Fibroblast of the conjunctiva (primary cell): ENCODE results near the gene LMF1.

Experiments used
- DNase-seq: peaks from one replicate; pipeline ENCODE4 v3.0.0-alpha.2; 2010; ENCODE audit warnings: low read depth

Gene LMF1

DNA sequence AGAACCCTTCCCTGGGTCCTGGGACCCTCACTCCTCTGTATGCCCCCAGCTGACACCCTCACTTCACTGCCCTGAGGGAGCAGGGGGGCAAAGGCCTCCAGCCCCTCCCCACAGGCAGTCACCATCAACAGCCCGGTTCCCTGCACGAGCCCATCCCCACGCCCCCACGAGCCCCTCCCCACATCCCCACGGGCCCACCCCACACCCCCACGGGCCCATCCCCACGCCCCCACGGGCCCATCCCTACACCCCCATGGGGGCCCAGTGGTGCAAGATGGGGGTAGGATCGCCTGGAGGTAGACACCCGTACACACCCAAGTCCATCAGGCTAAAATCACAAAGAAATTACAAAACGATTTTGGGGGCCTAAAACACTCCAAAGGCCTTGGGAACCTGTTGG is 42.3 kb downstream of the LMF1 start:
- DNase-seq: no peak

DNA sequence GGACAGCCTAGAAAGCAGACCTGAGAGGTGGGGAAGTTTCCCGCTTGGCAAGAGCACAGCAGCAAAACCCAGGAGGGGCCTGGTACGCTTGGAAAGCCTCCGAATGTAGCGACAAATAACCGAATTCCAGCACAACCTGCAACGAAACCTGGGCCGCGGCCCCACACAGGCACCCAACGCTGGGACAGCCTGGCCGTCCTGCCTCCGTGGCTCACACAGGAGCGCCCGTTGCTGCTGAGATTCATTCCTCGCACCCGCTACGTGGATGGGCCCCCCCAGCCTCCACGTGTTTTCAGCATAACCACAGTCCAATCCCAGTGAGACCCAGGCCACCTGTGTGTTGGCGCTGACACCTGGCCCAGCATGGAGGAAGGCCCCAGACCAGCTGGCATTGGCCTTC is 42.9 kb downstream of the LMF1 start:
- DNase-seq: no peak

DNA sequence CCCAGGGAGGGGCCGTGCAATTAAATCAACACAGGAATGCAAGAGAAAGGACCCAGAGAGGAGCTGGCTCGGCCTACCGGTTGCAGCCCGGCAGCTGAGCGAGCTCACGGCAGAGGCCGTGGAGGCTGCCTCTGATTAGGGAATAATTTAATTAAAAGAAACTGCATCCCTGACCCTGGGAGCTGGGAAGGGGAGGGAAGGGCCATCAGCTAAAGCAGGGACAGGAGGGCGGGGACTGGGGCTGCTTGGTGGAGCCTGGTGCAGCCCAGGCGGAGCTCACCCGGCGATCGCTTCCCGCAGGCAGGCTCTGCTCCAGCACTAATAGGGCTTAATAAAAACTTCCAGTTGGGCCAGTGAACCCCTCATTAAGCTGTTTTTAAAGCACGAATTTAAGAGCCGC is 43.4 kb downstream of the LMF1 start:
- no peak for DNase-seq

DNA sequence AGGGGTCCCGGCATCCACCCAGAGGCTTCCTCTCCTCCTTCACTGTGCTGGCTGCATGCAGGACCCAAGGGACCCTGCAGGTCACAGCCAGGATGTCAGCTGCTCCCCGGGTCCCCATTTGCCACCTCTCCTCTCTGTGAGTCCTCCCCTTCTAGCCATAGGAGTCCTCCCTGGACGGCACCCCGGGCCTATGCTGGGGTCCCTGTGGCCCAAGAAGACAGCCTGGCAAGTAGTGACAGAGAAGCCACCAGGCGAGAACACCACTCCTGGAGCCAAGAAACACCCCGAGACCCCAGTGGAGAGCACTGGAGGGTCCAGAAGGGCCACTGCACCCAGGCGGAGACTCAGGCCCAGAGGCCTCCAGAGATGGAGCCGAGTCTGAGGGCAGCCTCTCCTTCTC is 44.1 kb downstream of the LMF1 start:
- DNase-seq: no peak

DNA sequence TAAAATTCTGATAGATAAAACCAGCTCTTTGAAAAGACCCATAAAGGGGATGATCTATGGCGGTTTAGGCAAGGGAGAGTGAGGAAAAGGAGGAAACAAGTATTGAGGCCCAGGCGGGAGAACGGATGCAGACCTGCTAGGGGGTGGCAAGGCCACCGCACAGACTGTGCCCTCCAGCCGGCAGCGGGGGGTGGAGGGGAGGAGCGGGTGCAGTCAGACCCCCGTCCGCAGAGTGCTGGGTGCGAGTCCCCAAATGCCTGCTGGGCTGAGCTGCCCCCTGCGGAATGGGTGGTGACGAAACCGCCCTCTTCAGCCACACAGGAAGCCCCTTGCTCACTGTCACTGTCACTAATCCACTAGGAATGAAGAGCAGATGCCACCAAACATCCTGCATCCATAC is 46.0 kb downstream of the LMF1 start:
- no peak for DNase-seq

DNA sequence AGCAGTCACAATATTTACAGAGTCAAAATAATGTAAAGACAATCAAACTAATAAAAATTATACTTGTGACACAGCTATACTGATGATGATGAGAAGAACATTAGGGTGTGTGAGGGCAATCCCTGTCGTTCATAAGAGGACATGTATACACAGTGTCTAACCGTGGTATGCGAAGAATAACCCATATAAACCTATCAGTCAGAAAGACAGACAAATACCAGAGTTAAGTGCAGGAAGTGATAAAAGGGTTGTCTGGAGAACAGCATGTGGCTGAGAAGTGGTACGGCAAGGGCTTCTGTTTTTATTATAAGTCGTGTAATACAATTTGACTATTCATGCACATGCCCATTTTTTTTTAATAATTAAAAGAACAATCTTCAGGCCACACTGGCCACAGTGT is 46.7 kb downstream of the LMF1 start:
- DNase-seq: no peak

DNA sequence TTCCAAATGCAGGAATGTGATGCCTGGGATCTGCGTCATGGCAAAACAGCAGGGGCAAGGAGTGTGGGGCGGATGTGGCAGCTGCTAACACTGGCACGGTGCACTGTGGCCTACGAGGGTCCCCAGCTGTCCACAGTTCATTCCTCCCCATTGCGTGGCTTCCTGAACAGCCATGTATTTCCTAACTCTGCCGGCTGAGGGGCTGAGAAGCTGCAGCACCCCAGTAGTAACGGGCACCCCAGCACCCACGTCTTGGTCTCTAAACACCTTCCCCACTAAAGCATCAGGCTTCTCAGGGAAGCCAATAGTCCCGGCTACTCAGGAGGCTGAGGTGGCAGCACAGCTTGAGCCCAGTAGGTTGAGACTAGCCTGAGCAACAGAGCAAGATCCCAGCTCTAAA is 47.6 kb downstream of the LMF1 start:
- no peak for DNase-seq

DNA sequence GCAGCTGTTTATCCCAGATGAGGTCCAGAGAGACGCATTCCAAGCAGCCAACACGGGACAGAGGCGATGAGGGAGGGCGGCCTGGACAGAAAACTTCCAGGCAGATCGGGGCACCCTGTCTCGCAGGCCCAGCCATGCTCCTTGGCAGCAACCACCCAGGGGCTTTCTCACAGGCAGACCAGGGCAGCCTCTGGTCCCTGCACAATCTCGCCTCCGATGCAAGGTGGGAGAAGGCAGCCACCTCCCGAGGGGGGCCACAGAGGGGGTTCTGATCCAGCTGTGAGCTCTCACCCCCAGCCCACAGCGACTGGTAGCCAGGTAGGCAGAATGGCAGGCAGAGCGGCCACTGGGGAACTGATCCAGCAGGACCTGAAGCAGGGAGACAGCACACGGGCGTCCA is 48.7 kb downstream of the LMF1 start:
- DNase-seq: no peak

DNA sequence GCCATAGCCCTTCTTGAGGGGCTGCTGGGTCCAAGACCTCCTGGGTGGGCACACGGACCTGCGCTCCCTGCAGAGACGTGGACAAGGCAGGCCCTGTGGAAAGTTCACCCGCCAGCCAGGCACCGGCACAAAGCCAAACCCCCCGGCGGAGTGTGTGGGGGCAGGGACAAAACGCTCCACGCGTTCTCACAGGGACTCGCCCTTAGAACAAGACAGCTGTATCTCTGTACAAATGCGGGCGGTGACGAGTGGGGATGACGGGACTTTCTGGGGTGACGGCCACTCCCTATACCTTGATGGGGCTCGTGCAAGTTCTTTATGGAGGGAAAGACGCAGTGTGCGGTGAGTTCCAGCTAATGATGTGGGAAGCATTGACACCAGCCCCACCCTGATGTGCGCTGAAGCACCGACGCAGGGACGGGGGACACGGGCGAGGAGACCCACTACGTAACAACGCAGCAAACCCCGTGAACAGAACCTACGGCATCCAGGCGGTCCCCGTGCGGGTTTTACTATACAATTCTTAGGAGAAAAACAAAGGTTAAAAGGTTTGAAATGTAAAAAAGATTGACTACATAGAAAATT is 49.4 kb downstream of the LMF1 start:
- DNase-seq: no peak

DNA sequence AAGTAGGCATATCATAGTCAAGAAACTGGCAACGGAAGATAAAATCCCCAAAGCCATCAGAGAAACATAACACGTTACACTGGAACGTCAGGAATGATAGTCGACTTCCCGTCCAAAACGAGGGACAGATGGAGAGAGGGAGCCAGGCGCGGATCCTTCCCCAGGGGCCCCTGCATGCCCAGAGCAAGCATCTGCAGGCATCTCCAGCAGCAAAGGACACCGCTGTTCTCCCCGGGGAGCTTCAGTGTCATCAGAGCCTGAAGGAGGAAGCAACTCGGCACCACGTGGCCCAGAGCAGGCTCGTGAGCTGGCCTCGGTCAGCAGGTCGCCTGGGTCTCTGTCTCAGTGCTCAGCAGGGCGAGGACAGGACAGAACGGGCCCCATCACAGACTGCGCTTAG is 50.1 kb downstream of the LMF1 start:
- no peak for DNase-seq

DNA sequence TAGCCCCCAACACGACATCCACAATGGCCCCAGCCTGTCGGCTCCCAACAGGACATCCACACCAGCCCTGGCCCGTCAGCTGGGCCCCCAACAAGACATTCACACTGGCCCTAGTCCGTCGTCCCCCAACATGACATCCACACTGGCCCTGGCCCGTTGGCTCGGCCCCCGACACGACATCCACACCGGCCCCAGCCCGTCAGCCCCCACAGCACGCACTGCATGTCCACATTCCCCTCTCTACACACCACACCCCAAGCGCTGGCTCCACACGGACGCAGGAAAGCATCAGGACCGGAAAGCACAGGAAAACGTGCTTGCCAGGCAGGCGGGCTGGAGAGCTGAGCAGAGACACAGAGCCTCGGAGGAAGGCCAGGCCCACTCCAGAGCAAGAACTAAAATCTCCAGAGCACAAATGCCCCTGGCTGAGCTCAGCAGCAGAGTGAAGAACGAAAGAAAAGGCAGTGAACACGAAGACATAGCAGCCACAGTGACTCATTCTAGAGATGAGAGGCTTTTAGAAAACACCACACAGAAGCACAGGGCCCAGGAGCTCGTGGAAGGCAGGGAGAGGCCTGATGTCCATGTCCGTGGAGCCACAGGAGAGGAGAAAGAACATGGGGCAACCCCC is 50.6 kb downstream of the LMF1 start:
- DNase-seq: no peak

DNA sequence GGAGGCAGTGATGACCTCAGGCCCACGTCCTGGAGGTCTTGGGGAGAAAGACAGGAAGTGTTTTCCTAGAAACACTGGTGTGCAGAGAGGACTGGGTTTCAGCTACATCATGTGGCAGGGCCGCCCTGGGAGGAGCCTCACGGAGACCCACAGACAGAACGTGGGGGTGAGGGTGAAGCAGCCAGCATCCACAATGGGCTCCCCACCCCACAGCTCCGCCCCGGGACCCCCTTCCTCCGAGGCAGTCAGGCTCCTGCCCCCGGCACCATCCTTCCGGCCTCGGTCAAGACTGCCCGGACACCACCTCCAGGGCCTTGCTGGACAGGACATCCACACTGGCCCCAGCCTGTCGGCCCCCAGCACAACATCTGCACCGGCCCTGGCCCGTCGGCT is 51.1 kb downstream of the LMF1 start:
- DNase-seq: no peak

DNA sequence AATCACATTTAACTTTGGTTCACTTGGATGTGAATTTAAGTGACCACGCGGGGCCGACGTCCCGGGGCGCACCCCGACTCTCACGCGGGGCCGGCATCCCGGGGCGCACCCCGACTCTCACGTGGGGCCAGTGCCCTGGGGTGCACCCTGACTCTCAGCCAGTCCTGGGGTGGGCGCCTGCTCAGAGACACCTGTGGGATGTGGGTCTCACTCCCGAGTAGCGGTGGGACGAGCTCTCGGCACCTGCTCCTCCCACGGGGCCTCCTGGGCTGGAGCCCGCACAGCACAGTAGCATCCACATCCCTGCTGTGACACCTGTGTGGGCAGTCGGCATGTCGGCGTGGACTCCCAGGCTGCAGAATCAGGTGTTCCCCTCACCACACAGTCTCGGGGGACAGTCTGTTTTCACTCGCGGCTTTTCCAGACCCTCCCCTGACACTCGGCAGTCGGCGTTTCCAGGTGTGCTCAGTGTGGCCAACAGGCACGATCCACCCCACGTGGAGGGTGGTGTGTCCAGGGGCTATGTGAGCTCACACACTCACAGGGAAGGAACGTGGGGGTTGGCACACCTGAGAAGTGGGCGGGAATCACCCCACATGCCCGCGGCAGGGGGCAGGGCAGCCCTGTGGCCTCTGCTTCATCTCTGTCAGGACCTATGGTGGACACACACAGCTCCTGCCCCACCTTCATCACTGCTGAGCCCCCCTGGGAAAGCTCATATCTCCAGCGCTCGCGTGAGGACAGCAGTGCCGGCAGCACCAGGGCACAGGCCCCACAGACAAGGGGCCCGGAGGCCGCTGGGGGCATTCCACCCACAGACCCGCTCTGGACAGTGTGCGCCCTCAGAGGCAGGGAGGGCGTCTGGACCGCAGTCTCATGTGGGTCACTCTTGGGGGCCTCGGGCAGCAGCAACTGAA is 51.8 kb downstream of the LMF1 start:
- DNase-seq: no peak

DNA sequence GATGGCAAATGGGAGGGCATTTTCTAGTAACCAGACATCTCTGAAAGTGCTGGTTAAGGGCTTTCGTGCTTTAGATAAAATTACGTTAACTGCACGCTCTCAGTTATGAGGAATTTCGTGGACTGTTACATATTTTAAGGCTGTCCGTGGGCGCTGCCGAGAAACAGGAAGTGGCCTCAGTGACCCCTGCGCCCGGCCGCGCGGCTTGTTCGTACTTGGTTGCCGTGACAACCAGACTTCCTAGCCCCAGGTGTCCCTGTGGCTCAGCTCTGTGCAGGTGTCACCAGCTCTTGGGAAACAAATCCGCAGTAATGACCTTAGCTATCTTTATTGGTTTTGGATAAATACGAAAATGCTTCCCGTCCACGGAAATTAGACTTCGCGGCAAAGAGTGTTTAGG is 52.7 kb downstream of the LMF1 start:
- no peak for DNase-seq

DNA sequence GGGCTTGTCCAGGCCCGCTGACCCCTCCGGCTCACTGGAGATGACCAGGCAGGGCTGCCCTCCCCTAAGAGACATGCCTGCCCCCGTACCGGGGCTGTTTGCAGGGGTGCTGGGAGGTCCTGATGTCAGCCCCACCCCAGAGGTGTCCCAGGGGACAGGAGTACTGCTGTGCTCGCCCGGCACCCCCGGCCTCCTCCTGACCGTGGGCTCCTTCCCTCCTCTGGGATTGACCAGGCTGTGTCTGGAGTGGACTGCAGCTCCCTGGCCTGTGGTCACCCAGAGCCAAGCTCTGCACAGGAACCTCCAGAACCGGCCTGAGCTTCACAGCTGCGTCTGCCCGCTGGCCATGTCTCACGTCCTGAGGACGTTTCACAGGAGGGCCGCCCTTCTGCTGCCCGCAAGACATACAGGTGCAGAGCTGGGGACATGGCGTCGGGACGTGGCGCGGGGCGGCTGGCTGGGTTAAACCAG is 53.2 kb downstream of the LMF1 start:
- DNase-seq: no peak

DNA sequence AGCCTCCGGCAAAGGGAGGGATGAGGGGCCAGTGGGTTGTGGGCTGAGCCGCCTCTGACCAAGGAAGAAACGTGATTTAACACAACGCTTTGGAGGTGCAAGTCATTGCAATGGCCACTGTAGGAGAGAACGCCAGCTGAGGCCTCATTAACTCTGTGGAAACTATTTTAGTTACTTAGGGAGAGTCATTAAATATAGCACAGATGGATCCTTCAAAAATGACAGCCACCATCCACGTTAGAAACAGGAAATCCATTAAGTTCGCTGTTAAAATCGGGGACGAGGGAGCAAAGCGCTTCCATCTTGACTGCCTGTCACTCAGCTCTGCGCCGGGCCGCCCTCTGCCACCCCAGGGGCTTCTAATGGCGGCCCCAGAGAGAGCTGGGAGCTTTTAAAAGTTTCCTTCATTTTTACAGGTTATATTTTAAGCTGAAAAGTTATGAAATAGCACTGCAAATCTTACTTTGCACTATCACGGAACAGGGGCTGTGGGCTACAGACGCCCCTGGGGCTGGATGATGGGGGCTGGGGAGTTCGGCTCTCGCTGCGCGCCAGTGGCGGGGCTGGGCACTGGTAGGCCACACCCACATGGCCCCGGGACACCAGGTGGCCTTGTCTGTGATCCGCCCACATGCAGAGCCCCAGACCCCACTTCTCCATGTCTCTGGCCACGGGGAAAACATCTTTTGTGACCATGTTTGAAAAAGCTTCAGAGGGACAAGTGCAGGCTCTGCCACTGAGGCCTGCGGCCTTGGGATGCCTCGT is 54.6 kb downstream of the LMF1 start:
- DNase-seq: no peak

DNA sequence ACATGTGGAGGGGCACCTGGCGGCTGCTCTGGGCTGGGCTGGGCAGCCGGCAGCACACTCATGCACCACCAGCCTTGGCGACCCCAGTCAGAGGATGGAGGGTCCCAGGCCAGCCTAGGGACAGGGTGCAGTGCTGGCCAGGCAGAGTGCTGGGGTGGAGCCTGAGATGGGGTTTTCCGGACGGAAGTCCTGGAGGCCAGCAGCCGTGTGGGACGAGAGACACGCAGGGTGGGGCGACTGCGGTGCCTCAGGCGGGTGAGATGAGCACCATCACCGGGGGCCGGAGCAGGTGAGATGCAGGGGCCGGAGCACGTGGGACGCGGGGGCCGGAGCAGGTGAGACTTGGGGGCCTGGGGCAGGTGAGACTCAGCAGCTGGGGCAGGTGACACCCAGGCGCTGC is 55.2 kb downstream of the LMF1 start:
- no peak for DNase-seq

DNA sequence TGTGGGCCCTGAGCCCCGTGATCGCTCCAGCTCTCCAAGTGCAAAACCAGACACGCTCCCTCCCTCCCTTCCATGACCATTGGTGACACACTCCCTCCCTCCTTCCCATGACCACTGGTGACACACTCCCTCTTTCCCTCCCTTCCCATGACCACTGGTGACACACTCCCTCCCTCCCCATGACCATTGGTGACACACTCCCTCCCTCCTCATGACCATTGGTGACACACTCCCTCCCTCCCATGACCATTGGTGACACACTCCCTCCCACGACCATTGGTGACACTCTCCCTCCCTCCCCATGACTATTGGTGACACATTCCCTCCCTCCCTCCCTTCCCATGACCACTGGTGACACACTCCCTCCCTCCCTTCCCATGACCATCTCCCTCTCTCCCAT is 56.3 kb downstream of the LMF1 start:
- DNase-seq: no peak

DNA sequence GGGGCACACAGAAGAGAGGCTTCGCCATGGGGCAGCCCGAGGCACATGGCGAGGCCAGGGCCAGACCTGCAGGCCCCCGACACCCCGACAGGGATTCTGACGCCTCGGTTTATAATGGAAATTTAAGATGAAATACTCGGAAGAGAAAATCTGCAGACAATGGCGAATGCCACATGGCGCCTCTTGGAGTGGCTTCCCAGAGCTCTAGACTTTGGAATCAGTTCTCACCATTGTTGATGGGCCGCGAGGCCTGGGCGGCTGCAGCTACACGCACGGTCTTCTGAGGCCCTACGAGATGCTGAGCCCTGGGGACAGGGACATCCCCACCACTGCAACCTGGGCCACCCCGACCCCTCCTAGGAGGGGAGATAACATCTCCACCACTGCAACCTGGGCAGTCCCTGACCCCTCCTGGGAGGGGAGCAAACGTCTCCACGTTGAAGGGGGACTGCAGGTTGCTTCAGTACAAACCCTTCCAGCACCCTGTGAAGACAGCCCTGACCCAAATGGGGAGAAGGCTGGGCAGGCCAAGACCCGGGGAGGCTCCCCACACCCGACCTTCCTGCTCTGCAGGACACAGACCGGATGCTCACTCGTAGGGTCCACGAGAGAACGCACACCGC is 56.9 kb downstream of the LMF1 start:
- no peak for DNase-seq

DNA sequence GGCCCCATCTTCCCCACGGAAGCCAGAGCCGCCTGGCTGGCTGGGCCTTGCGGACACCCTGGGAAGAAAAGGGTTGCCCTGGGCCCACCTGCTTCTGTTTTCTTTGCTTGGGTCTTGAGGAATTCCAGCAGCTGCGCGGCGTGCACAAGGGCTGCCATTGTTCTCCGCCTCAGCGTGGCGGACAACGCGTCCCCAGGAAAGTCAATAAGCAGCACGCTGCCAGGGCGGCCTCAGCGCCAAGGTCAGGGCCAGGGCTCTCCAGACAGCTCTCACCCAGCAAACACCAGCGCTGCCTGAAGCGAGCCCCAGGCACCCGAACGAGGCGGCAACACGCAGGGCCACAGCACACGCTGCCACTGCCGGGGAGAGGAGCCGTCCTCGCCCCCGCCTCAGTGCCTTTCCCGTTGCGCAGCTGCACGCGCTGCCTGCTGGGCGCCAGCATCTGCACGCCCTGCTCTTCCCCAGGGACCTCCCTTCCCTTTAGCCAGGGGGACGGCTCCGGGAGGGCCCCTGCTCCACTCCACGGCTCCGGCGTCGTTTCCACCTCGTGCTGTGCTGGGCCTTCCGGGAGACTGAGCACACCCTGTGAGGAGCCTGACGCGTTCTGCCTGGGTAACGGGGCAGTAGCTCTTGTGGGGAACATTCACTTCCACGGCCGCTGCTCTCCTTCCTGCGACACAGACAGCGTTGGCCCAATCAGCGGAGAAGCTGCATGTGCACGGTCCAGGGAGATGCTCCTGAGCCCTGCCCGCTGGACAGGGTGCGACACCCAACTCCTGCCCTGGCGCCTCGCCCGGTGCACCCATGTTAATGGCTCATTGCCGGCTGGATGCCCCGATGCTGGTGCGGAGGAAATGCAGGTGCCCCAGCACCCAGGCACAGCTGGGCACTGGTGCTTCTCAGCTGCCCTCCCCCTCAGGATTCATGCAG is 57.8 kb downstream of the LMF1 start:
- DNase-seq: no peak

DNA sequence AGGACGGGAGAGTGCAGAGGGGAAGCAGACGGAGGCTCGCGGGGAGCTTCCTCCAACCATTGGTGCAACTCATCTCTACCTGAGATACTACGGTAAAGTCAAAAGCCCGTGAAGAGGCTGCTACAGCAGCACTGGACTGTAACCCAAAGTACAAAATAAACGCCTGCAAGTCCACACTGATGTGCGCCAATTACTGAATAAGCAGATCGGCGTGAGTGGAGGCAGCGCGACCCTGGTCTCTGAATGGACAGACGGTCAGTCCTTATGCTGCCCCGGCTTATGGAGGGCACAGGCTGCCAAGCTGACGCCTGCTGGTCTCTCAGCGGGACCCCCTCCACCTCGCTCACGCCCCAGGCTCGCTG is 58.5 kb downstream of the LMF1 start:
- DNase-seq: no peak
